Medulla oblongata (tissue), 1 donor: ENCODE data around the gene VSTM2B.

Experiments used
- DNase-seq: peaks from one replicate; pipeline ENCODE4 v3.0.0-alpha.2; 2015; ENCODE audit errors: extremely low spot score

Gene VSTM2B

DNA sequence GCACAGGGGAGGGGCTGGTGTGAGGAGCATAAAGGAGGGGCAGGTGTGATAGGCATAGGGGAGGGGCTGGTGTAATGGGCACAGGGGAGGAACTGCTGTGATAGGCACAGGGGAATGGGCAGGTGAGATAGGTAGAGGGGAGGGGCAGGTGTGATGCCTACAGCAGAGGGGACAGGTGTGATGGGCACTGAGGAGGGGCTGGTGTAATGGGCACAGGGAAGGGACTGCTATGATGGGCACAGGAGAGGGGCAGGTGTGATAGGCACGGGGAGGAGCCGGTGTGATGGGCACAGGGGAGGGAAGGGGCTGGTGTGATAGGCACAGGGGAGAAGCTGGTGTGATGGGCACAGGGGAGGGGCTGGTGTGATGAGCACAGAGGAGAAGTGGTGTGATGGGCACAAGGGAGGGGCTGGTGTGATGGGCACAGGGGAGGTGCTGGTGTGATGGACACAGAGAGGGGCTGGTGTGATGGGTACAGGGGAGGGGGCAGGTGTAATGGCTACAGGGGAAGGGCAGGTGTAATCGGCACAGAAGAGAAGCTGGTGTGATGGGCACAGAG is 40.8 kb downstream of the VSTM2B start:
- DNase-seq = no peak

DNA sequence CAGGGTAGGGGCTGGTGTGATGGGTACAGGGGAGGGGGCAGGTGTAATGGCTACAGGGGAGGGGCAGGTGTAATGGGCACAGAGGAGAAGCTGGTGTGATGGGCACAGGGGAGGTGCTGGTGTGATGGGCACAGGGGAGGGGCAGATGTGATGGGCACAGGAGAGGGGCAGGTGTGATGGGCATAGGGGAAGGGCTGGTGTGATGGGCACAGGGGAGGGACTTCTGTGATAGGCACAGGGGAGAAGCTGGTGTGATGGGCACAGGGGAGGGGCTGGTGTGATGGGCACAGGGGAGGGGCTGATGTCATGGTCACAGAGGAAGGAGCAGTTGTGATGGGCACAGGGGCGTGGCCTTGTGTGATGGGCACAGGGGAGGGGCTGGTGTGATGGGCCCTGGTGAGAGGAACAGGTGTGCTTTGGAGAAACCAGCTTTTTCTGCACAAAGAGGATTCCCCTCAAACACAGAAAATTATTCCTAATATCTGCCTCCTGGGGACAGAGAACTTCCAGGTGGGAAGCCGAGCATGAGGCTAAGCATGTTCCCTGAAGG is 41.6 kb downstream of the VSTM2B start:
- DNase-seq = no peak

DNA sequence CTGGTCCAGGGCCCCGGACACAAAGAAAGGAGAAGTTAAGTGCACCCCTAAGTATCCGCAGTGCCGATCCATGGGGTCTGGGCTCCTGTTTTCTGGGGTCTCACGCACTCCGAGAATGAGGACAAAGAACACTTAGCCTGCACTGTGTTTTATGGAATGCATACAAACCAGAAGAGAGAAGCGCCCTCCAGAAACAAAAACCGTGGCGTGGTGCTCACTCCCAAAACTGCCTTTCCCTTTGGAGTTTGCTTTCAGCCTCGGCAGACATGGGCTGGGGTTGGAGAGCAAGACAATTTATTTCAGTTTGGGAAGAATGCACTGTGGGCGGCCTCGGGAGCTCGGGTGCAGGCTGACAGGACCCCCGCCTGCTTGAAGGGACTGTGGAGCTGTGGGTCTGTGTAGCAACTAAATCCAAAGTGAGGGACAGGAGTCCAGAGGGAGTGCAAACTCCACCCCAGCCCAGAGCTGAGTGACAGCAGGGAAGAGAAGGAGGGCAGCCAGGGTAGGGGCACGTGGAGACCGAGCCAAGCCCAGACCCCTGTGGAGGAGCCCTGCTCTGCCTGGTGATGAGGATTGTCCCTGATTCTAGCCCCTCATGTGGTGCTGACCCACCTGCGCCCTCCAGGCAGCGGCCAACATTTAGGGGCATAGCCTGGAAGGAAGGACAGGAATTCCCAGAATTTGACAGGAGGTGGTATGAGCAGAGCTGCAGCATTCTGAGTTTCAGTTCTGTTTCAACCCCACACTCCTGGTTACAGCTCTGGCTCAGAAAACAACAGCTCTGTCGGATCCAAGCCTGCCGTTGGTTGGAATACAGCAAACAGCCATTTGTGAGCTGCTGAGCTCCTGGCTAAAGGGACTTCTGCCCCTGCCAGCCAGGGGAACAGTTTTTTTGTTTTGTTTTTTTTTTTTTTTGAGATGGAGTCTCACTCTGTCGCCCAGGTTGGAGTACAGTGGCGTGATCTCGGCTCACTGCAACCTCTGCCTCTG is 42.5 kb downstream of the VSTM2B start:
- no peak for DNase-seq

DNA sequence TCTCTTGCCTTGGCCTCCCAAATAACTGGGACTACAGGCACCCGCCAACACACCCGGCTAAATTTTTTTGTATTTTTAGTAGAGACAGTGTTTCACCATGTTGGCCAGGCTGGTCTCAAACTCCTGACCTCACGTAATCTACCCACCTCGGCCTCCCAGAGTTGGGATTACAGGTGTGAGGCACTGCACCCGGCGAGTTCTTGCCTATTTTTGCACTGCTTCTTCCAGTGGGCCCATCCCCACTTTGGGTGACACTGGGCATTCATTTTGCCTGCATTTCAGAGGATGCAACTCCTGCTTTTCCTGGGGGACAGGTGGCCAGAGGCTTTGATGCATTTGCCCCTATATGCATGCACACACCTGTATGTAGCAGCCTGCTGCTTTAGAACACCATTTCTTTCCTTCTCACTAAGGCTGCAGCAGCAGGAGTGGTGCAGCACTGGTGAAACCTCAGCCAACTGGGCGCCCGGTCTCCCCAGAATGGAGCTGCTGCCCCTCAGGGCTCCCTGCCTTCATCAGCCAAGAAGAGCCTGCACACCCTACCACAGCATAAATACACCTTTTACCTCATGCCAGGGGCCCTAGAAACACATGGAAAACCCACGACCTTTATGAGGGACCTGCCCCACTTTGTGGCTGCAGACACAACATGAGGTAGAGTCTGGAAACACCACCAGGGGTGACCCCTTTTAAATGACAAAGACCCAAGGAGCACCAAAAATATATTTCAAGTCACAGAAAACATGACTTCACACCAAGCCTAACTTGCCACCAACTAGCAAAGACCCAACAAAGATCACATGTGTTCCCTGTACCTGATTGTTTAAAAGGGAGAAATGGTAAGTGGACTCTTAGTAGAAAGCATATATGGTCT is 43.5 kb downstream of the VSTM2B start:
- DNase-seq = no peak

DNA sequence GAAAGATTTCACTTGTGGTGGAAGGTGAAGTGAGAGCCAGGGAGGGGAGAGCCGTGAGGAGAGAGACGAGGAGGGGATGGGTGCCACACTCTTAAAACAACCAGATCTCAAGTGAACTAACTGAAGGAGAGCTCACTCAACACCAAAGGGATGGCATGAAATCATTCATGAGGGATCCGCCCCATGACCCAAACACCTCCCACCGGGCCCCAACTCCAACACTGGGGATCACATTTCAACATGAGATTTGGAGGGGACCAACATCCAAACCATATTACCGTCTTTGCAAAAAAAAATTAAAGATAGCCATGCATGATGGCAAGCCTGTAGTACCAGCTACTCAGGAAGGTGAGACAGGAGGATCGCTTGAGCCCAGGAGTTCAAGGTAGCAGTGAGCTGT is 45.4 kb downstream of the VSTM2B start:
- no peak for DNase-seq

DNA sequence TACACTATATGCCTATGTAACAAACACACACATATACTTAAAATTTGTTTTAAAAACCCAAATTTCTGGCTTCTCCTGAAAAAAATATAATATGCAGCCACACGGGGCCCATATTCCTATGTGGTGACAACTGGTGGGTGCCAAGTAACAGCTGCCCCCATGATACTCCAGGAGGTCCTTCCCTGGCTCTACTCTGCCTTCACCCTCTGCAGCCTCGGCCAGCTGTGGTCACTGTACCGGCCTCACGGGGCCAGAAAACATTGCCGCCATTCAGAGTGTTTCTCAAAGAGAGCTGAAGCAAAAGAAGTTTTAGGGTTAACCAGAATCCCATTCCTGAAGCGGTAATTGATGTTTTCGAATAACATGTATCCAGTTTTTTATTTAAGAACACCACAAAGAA is 47.7 kb downstream of the VSTM2B start:
- no peak for DNase-seq

DNA sequence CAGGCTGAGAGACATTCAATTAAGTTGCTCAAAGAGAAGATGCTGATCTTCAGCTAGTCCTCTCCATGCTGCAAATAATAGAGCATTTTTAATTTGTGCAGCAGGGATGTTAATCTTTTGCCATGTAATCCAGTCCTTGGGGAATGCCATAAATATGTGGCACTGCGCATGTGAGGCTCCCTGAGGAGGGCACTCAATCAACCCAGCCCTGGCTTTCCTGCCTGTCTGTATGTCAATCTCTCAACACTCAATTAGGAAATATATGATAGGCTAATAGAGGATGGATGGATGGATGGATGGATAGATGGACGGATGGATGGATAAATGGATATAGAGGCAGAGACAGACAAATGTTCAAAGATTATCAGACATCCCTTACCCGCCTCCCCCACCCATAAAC is 48.7 kb downstream of the VSTM2B start:
- no peak for DNase-seq

DNA sequence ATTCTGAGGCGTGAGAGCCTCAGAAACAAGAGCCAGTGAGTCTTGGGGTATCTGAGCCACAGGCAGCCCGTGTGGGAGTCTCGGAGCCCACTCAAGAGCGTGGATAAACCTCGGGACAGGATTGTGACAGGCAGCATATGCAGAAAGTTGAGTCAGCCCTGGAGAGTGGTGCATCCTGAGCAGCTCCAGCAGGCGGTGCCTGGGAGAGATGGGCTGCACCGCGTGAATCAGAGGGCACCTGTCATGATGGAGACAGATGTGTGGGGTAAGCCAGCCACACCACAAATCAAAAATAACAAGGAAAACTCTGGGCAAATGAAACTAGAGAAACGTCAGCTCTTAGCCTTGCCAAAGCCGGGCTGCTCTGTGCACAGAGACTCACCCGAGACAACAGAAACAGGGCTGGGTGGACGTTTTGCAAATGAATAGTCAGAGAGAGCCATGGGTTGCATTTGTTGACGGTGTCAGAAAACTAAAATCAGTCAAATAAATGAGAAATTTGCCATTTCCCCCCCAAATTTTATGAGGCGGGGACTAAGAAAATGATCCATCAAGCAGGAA is 50.3 kb downstream of the VSTM2B start:
- no peak for DNase-seq

DNA sequence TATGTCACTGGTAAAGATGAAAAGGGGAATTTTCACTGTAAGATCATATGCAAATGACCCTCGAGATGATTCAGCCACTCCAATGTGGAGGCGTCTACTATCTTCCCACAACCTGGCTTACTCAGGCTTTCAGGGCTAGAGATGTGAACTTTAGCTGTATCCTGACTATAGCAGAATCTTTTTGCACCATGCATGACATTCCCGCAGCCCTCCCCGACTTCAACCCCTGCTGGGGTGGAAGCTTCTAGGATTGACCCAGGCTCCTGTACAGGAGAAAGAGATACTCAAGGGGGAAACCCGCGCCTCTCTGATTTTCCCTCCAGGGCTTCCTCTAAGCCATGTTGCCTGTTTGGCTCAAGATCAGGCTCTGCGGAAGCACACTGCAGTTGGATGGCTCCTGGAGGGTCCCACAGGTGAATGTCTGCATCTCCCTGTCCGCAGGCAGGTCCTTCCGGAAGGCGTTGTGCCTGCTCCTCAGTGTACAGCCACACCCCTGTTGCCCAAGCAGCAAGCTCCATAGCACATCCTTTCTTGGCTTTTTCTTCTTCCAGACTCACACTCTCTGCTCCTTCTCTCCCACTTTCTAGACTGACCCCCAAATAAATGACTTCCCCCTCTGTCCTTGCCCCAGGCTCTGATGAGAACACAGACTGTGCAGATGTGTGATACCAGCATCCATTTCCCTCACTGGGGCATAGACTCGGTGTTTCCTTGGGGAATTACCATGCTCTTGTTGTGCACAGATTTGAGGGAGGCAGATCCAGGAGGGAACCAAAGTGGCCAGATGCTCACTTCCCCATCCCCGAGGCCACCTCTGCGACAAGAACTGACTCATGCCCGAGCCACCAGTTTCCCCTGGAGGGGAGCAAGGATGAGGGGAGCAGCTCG is 51.2 kb downstream of the VSTM2B start:
- DNase-seq = no peak

DNA sequence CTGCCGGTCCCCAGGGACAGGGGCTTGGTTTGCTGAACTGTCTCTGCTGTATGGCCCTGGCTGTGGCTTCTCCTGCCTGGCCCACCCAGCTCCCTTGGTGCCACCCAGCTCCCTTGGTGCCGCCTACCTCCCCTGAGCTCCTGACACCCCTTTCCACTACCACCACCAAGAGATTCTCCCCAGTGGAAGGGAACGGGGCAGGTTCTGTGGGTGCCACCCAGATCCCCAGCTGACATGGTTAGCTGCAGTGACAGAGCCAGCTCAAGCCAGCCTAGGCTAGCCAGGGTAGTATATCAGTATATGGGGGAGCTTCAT is 51.8 kb downstream of the VSTM2B start:
- DNase-seq = no peak

DNA sequence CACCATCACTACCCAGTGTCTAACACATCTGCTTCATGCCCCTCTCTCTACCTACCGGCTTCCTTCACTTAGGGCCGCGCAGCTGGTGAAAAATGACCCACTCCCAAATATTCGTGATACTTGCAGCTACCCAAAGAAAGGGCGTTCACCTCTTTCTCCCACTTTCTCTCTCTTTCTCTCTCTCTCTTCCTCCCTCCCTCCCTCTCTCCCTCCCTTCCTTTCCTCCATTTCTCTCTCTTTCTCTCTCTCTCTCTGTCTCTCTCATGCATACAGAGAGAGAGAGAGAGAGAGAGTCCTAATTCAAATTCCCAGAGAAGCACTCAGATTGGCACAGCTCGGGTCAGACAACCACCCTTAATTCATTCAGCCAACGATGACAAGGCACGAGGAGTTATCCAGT is 52.6 kb downstream of the VSTM2B start:
- no peak for DNase-seq

DNA sequence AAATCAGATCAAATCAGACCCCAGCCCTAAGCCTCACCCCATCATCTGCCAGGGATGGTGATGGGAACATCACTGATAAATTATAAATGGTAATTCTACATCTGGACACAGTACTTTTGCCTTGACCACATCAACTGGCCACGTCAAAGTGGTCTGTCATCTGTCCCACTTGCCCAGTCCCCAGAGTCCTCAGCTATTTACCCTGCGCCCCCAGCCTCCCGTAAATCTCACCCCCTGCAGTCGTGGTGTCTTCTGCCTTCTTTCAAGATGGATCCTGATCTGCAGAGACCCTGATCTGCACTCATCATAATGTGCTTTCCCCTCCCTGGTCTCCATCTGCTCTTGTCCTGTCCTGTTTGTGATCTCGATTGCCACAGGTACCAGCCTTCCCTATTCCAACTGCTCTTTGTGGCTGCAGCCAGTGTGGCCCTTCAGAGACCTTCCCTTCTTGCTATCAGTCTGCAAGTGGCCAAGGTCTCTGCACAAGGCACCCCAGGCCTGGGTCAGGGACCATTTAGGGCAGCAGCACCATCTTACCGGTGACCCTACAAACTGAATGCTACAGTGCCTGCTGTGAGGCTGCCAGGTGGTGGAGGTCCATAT is 53.6 kb downstream of the VSTM2B start:
- DNase-seq = no peak

DNA sequence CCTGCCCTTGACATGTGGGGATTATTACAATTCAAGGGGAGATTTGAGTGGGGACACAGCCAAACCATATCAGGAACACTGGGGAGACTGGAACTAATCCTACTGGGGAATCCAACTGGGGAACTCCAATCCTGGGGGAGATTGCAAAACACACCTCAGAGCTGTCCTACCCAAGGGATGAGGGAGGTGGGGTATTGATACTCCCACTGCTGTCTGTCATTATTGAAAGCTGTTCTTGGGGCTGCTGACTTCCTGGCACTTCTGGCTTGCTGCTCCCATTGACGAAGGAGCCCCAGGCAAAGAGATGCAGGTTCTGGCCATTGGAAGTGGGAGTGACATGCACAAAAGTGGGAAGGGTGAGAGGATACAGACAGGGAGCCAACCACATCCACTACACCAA is 55.6 kb downstream of the VSTM2B start:
- DNase-seq = no peak

DNA sequence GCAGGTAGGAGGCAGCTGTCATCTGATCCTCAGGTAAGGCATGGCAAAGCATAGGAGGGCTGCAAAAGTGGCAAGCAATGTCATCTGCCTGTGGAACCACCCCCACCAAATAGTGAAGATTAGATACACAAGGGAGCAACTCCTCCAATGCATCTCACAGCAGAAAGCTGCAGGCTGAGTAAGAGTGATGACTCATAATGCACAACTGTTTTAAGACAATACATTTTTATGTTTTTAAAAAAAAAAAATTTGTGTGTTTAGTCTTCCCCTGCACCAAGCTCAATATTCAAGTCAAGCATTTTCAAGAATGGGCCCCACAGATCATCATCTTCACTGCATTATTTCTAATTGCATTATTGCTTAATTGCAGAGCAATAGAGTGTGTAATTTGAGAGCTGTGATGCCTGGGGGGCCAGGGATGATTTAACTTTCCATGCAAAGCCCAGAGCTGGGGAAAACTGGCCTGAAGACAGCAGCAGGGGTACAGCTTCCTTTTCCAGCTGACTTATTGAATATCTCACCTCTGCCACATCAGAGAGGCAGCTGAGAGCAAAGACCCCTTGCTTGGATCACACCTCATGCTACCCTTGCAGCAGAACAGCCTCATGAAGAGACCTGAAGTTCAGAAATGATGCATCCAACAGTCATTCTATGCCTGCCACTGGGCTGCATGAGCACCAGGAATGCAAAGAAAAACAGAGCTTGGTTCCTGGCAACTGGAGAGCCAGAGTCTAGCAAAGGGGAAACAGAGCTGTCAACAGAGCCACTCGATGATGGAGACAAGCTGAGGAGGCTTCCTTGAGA is 57.6 kb downstream of the VSTM2B start:
- no peak for DNase-seq

DNA sequence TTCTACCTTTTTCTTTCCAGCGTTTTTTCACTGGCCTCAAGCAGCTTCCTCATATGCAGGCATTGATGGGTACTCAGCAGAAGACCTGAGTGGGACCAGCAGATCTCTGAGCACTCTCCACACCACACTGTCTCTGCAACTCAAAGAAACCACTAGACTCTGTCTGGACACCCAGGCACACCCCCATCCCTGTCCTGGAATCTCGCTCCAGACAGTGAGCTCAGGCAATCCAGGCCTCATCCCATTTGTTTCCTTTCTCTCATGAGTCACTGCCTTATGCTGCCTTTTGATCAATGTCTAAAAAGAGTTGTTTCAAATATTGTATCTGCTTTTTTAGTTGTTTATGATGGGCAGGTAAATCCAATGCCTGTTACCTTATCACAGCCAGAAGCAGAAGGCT is 60.6 kb downstream of the VSTM2B start:
- no peak for DNase-seq

DNA sequence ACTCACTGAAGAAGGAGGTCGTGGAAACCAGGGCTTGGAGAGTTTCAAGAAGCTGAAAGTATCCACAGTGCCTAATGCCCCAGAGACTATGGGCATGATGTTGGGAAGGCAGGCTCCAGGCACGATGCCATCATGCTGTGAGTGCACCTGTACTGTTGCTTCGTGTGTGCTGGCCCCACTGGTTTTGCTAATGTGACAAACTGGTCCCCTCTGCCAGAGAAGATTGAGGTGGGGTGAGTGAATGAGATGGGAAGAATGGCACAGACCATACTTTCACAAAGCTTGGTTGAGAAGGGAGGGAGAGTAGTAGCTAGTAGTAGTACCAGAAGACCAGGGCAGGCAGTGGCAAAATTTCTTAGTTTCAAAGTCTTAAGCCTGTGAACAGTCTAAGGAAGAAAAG is 61.3 kb downstream of the VSTM2B start:
- DNase-seq = no peak

DNA sequence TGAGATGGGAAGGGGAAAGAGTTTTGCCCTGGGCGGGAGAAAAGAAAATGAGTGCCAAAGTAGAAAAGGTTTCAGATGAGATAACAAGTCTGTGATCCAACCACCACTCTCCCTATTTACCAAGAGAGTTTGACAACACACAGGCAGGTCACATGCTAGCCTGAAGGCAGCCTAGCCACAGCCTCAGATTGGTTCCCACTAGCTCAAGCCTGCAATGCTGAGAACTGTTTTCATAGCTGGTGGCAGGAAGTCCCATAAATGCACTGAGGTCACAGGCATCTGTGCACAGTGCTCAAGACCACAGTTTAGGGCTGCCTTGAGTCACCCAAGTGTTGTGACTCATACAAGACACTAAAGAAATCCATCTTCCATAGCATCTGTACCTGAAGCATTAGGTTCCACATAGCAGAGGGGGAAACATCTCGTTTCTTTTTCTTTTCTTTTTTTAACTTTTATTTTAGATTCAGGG is 61.8 kb downstream of the VSTM2B start:
- no peak for DNase-seq

DNA sequence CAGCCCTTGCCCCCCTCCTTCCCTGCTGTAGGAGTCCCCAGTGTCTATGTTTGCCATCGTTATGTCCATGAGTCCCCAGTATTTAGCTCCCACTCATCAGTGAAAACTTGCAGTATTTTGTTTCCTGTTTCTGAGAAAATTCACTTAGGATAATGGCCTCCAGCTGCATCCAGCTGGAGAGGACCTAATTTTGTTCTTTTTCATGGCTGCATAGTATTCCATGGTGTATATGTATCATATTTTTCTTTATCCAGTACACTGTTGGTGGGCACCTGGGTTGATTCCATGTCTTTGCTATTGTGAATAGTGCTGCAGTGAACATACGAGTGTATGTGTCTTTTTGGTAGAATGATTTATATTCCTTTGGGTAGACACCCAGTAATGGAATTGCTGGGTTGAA is 62.3 kb downstream of the VSTM2B start:
- DNase-seq = no peak

DNA sequence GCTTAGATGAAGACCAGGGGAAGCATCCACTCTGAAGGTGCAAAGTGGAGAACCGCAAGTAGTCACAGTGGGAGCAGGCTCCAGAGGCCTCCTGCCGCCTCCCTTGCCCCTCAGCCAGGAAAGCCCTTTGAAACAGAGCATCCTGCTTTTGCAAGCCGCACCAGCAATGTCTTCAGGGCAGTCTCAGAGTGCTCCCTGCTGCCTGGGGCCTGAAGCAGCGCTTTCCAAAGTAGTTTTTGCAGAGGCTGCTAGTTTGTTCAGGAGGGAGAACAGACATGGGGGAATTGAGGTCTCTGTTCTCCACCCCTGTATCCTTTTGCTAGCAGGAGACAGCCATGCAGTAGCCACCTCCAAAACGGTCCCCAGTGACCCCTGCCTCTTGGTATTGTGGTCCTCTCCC is 64.5 kb downstream of the VSTM2B start:
- DNase-seq = no peak

DNA sequence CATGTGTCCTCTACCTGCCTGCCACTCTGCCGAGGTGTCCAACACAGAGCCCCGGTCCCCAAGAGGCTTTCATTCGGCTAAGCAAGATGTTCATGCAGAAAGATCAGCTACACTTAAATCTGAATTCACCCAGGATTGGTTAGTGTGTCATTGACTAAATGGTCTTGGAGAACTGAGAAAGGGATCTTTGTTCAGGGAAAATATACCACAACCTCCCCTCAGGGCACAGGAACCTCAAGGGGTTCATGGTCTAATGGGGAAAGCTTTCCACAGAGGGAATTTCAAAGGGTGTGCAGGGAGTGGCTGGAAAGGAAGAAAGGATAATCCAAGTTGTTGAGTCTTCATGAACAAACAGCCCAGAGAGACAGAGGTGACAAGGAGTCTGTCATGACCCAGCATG is 65.9 kb downstream of the VSTM2B start:
- DNase-seq = no peak
